Measurements from ENCODE around the gene PIEZO1. TPM values are rescaled to one million over a fixed set of nuclear protein-coding genes. Genes with fewer than 3 reads are reported as not detected.

PIEZO1 gene
- total and polyA plus RNA-seq, 2 donors (not counting 3 experiments of a cell fraction or from before 2014, with no cell fraction given): 298 to 322 TPM

- Histone ChIP-seq H3K9me3 (replicated peaks; ENCODE audit: control insufficient read depth, insufficient read depth, low read length) (no peaks in the 10 kb centered on the region), H3K79me2 (ENCODE audit: control insufficient read depth, insufficient read depth, low read length) (peaks cover 2% of the 10 kb centered on the region), H3K4me2 (ENCODE audit: insufficient read depth, low read length) (no peak overlapping the region), H3K9me1 (replicated peaks; ENCODE audit: control insufficient read depth, extremely low read depth, insufficient read depth, low read length) (no peaks in the 10 kb centered on the region), H3K4me1 (ENCODE audit: control insufficient read depth, extremely low read depth, insufficient read depth, low read length) (no peaks in the 10 kb centered on the region), H3K9ac (replicated peaks; ENCODE audit: extremely low read depth, insufficient read depth, low read length) (no peak overlapping the region), H3K27me3 (ENCODE audit: control insufficient read depth in 2 of 2, insufficient read depth in 2 of 2, low read length in 2 of 2) (no peaks in the 10 kb centered on the region), H3K27ac (ENCODE audit: insufficient read depth, low read depth, low read length) (no peak overlapping the region), H4K20me1 (replicated peaks; ENCODE audit: control insufficient read depth, extremely low read depth, insufficient read depth, low read length) (no peaks in the 10 kb centered on the region), H2AFZ (ENCODE audit: low read depth, low read length) (no peak overlapping the region), H3K36me3 (ENCODE audit: control insufficient read depth in 2 of 2, extremely low read depth in 1 of 2, insufficient read depth in 2 of 2, low read length in 2 of 2) (peaks cover 21 to 57% of the 10 kb centered on the region in 2 experiments), H3K4me3 (replicated peaks in 1 of 3; ENCODE audit: insufficient read depth in 1 of 3, low read depth in 1 of 3, low read length in 3 of 3) (no peak overlapping the region)
- POLR2A ChIA-PET: no interaction called here
- CTCF ChIA-PET: interaction anchor here (2.2 to 2.3 kb wide), 2 partner anchors 23 kb away, joined by 9 to 10 read pairs; no protein-coding TSS in a partner anchor
- DNase-seq (ENCODE audit: low read depth, low spot score): no peak
- BruUV-seq (replicated peaks): no TSS peak
- FAIRE-seq: no peak
- dilution Hi-C loops (cut with MboI; ENCODE audit: extremely low pct_ligation_motif_present, low sequenced_read_pairs): no loop called here
- intact Hi-C loops (cut with micrococcal nuclease): no loop called here
- no peak for TF ChIP-seq POLR2A (IDR thresholded peaks at IDR 0.05; ENCODE audit: low read depth, low read length)
- TF ChIP-seq GATA2 (IDR thresholded peaks at IDR 0.05; ENCODE audit: insufficient read depth, insufficient read length, low read depth, low read length): no peak
- no peak for TF ChIP-seq FOS (IDR thresholded peaks at IDR 0.05; ENCODE audit: borderline replicate concordance, insufficient read depth, low read length)
- no peak for TF ChIP-seq CTCF (IDR thresholded peaks at IDR 0.05; ENCODE audit: extremely low read depth in 1 of 2, insufficient read depth in 1 of 2, low read depth in 1 of 2, low read length in 2 of 2)
- TF ChIP-seq EZH2 (IDR thresholded peaks at IDR 0.05; ENCODE audit: borderline replicate concordance, low read depth, low read length, severe bottlenecking): no peak
- TF ChIP-seq MAX (IDR thresholded peaks at IDR 0.05; ENCODE audit: insufficient read depth, insufficient read length): no peak
- no peak for TF ChIP-seq MYC (IDR thresholded peaks at IDR 0.05; ENCODE audit: low read depth, low read length)
- TF ChIP-seq POLR2AphosphoS5 (IDR thresholded peaks at IDR 0.05; ENCODE audit: insufficient read depth, low read depth, low read length): no peak
Measured at GRCh38 chr16:88714420-88715302, 70.4 kb downstream of the PIEZO1 start.
